GM12891 (cell line): ENCODE measurements around the gene IKZF2.
A peak's percentile ranks its signal among the peaks of the same experiment; 100 is the strongest.

ENCODE experiments used
- POLR2A ChIP-seq: IDR thresholded peaks from 2 replicates; pipeline ENCODE4 v1.6.1; 2011; ENCODE audit warnings: low read depth, low read length, control low read depth
- POLR2AphosphoS5 ChIP-seq: IDR thresholded peaks from 2 replicates; pipeline ENCODE4 v1.6.1; 2011; ENCODE audit warnings: low read depth, low read length, control low read depth
- POU2F2 ChIP-seq: IDR thresholded peaks from 2 replicates; pipeline ENCODE4 v1.6.1; 2011; ENCODE audit warnings: low read depth, mild to moderate bottlenecking, control low read depth, low read length, moderate library complexity
- TAF1 ChIP-seq: IDR thresholded peaks from 2 replicates; pipeline ENCODE4 v1.6.1; 2011; ENCODE audit warnings: low read depth, low read length, control low read depth

DNA sequence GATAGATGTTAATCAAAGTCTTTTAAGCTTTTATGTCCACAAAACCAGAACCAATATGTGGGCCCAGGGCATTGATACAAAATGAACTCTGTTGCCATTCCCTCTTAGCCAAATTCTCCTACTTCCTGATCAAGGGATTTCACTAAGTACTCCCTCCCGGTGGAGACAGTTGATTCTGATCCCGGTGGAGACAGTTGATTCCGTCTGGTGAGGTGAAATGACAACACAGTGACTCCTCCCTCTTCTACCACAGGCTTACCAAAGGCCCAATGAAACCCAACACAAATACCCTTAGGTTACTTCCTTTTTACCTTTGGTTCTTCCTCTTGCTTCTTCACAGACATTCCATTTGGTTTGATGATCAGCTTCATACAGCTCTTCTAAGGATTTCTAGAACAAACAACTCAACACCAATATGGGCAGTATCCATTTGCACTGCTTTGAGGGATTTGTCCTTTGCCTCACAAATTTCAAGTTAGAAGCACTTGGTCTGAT is 153.8 kb downstream of the IKZF2 start:
- TF ChIP-seq POLR2AphosphoS5: 0 out of 2 replicates have a peak, but pooled peaks have one; percentile 29
- no peak for TF ChIP-seq POLR2A
- no peak for TF ChIP-seq TAF1
- no peak for TF ChIP-seq POU2F2
